GM12891 (cell line): ENCODE data around the gene DSC1.

Experiments used
- PAX5 ChIP-seq: IDR thresholded peaks from 2 replicates; pipeline ENCODE4 v1.6.1; 2011; ENCODE audit warnings: low read length, moderate library complexity, mild to moderate bottlenecking; ENCODE audit not compliant: insufficient read depth, severe bottlenecking
- POLR2A ChIP-seq: IDR thresholded peaks from 2 replicates; pipeline ENCODE4 v1.6.1; 2011; ENCODE audit warnings: low read depth, low read length, control low read depth
- POLR2AphosphoS5 ChIP-seq: IDR thresholded peaks from 2 replicates; pipeline ENCODE4 v1.6.1; 2011; ENCODE audit warnings: low read depth, low read length, control low read depth
- POU2F2 ChIP-seq: IDR thresholded peaks from 2 replicates; pipeline ENCODE4 v1.6.1; 2011; ENCODE audit warnings: low read depth, mild to moderate bottlenecking, control low read depth, low read length, moderate library complexity
- SPI1 ChIP-seq: IDR thresholded peaks from 2 replicates; pipeline ENCODE4 v1.6.1; 2011; ENCODE audit warnings: low read depth, low read length, control low read depth
- TAF1 ChIP-seq: IDR thresholded peaks from 2 replicates; pipeline ENCODE4 v1.6.1; 2011; ENCODE audit warnings: low read depth, low read length, control low read depth

DNA sequence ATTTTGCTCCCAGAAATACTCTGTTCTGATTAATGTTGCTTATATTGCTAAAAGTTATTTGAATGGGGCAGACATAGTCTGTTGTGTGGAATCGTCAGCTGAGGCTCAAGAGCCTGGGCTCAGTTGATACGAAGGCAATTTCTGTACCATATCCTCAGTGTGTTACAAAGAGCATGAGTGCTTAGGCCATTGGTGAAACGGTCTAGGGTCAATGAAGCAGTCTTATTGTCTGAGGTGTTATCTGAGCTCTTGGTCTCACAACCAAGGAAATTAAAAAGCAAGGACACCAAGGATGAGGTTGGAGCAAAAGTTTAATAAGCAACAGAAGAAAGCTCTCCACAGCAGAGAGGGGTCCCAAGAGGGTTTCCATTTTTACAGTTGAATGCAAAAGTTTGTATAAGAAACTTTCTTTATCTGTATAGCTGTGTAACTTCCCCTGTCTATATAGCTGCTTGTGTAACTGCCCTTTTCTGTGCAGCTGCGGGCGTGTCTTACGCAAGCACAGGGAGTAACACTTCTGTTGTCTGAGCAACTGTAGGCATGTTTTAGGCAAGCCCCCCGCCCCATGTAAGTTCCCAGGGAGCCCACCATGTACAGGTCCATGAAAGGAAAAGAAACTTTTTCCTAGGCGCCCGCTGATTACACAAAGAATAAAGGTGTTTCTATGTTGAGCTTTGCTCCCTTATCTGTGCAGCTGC is 40.6 kb upstream of the DSC1 start:
- TF ChIP-seq POLR2AphosphoS5: no peak
- no peak for TF ChIP-seq POLR2A
- TF ChIP-seq SPI1: no peak
- no peak for TF ChIP-seq TAF1
- no peak for TF ChIP-seq PAX5
- no peak for TF ChIP-seq POU2F2
